Tibial nerve (tissue), 4 donors: ENCODE data around the gene CHSY3. TPM values are rescaled to one million over a fixed set of nuclear protein-coding genes. Genes with fewer than 3 reads are reported as not detected.
A peak's percentile ranks its signal among the peaks of the same experiment; 100 is the strongest.

Experiments used
- DNase-seq, 2 donors: peaks; one replicate each; pipeline ENCODE4 v3.0.0-alpha.2; 2019; ENCODE audit warnings: low spot score in 2 of 2
- H3K27ac ChIP-seq, 4 donors: fragments of 200-600 bp; sonication (generic) in 3 of 4; one replicate each; pipeline ENCODE4 v1.5.1; 2017 to 2019; ENCODE audit warnings: mild to moderate bottlenecking in 1 of 4
- H3K27me3 ChIP-seq, 2 donors: fragments of 200-600 bp; sonication (generic) in 1 of 2; one replicate each; pipeline versions ENCODE4 v1.5.1 to v1.6.0; 2017 to 2019
- H3K36me3 ChIP-seq, 3 donors: fragments of 200-600 bp; sonication (generic); one replicate each; pipeline ENCODE4 v1.5.1; 2018 to 2019
- H3K4me1 ChIP-seq, 4 donors: fragments of 200-600 bp; sonication (generic) in 3 of 4; one replicate each; pipeline ENCODE4 v1.5.1; 2017 to 2019
- H3K4me3 ChIP-seq, 4 donors: fragments of 200-600 bp; sonication (generic) in 3 of 4; one replicate each; pipeline ENCODE4 v1.5.1; 2017 to 2019; ENCODE audit warnings: mild to moderate bottlenecking in 1 of 4, moderate library complexity in 1 of 4
- H3K9me3 ChIP-seq, 4 donors: fragments of 200-600 bp; sonication (generic) in 3 of 4; one replicate each; pipeline ENCODE4 v1.5.1; 2017 to 2019
- CTCF ChIP-seq, 5 experiments: fragments of 200-600 bp in 3 of 5; fragments of 450-650 bp in 2 of 5; sonication (generic) in 3 of 5; IDR thresholded peaks; one replicate each; pipeline ENCODE4 v1.5.1; 2016 to 2019; ENCODE audit warnings: antibody characterized with exemption in 5 of 5, mild to moderate bottlenecking in 3 of 5, moderate library complexity in 2 of 5
- EP300 ChIP-seq, 2 donors: sonication (generic); formaldehyde crosslinking; IDR thresholded peaks; one replicate each; pipeline ENCODE4 v1.6.1; 2017; ENCODE audit warnings: antibody characterized with exemption in 2 of 2, mild to moderate bottlenecking in 1 of 2
- POLR2A ChIP-seq, 2 donors: fragments of 450-650 bp; IDR thresholded peaks; one replicate each; pipeline ENCODE4 v1.6.1; 2017; ENCODE audit warnings: antibody characterized with exemption in 2 of 2, mild to moderate bottlenecking in 2 of 2, moderate library complexity in 2 of 2
- WGBS, 2 donors: methylation state at CpG; one replicate each; pipeline ENCODE4 v1.1.5; 2018; 5-methylcytosine and 5-hydroxymethylcytosine counted together
- total RNA-seq, 4 donors: library from RNA; depleted of rRNA; stranded (reverse); fragments of >200 nt; gene quantifications; one replicate each; pipeline ENCODE4 v1.1.0, GENCODE V29; 2016

CHSY3 gene
- total RNA-seq, 4 donors from 2014 or later = 3.6 to 11.2 (median 6.2) TPM

DNA sequence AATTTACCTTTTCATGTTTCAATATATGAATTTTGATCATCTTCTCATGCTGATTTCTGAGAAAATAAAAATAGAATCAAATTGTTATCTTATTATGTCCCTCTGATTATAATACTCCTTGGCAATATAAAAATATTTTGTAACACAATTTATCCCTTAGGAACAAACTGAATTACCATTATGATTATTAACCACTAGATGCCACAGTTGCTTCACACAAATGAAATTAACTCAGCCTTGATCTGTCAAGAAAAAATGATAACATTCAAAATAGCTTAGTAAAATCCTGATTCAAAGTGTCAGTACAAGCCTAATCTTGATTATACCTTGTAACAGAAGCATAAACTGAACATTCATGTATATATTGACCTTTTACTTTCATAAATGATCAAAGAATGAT, 4.8 kb upstream of the CHSY3 start:
- no peaks in the 10 kb centered on the region for H3K36me3 ChIP-seq
- DNase-seq = no peak
- TF ChIP-seq CTCF (IDR thresholded peaks at IDR 0.05) (peak; percentile 12 to 50 (median 24)), EP300 (IDR thresholded peaks at IDR 0.05) (no peak)
- H3K27me3 ChIP-seq = no peaks in the 10 kb centered on the region
- H3K9me3 ChIP-seq = no peaks in the 10 kb centered on the region
- H3K27ac ChIP-seq = no peak overlapping the region
- no peak overlapping the region for H3K4me3 ChIP-seq
- H3K4me1 ChIP-seq = peaks cover 0 to 5% (median 0%) of the 10 kb centered on the region in 4 donors

- Histone ChIP-seq H3K27me3 (no peaks in the 10 kb centered on the region), H3K4me1 (peaks cover 0 to 32% (median 5%) of the 10 kb centered on the region in 4 donors), H3K4me3 (no peak overlapping the region), H3K9me3 (no peaks in the 10 kb centered on the region), H3K36me3 (no peaks in the 10 kb centered on the region), H3K27ac (no peak overlapping the region)
- TF ChIP-seq POLR2A (IDR thresholded peaks at IDR 0.05) (no peak), CTCF (IDR thresholded peaks at IDR 0.05) (no peak), EP300 (IDR thresholded peaks at IDR 0.05) (no peak)
- no peak for DNase-seq
- 65 to 74% methylated on average over 6 of the region's 6 CpGs for WGBS, 2 donors
Observed at GRCh38 chr5:129902816-129903215, 1.4 kb upstream of the CHSY3 start.

DNA sequence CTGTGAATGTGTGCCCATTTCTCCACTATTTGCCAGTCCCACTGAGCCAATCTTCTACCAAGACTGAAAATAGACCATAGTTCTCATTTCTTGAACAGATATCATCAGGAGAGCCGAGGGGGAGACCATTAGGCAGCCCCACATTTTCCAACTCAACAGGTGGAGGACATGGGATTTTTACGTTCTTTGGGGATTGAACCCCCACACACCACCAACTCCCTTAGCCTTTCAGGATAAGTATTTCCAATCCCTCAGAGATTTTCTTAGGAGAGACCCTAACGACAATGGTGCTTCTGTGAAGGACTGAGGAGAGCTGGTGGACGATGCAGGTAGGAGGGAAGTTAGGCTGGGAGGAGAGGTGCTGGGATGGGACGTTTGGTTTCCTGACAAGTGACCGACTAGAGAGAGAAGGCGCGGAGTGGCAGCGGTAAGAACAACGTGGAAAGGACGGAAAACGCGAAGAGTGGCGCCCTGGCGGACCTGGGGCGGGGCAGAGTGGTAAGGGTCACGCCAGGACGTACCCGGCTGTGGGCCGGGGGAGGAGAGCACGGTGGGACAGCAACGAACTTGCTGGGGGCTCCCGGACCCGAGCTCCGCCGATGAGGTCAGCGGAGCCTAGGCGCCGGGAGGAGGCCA, 681 bp upstream of the CHSY3 start:
- H3K36me3 ChIP-seq = no peaks in the 10 kb centered on the region
- H3K4me3 ChIP-seq = peak overlapping the region; percentile 56 to 85 (median 75)
- peak in 1 of 2 donors; percentile 6 for DNase-seq
- H3K4me1 ChIP-seq = peaks cover 0 to 32% (median 5%) of the 10 kb centered on the region in 4 donors
- peak overlapping the region; percentile 67 to 94 (median 76) for H3K27ac ChIP-seq
- no peaks in the 10 kb centered on the region for H3K9me3 ChIP-seq
- TF ChIP-seq POLR2A (IDR thresholded peaks at IDR 0.05) (no peak), EP300 (IDR thresholded peaks at IDR 0.05) (no peak), CTCF (IDR thresholded peaks at IDR 0.05) (no peak)
- WGBS, 2 donors = 11% methylated on average over 21 to 29 of the region's 29 CpGs
- no peaks in the 10 kb centered on the region for H3K27me3 ChIP-seq

- H3K27me3 ChIP-seq = no peaks in the 10 kb centered on the region
- H3K4me1 ChIP-seq = peaks cover 0 to 32% (median 5%) of the 10 kb centered on the region in 4 donors
- DNase-seq = no peak
- no peaks in the 10 kb centered on the region for H3K36me3 ChIP-seq
- H3K27ac ChIP-seq = peak overlapping the region; percentile 67 to 94 (median 76)
- H3K9me3 ChIP-seq = no peaks in the 10 kb centered on the region
- H3K4me3 ChIP-seq = peak overlapping the region; percentile 56 to 85 (median 75)
- TF ChIP-seq POLR2A (IDR thresholded peaks at IDR 0.05) (no peak), EP300 (IDR thresholded peaks at IDR 0.05) (no peak), CTCF (IDR thresholded peaks at IDR 0.05) (no peak)
- WGBS, 2 donors = 1 to 2% methylated on average over 27 to 38 of the region's 105 CpGs
Observed at GRCh38 chr5:129904667-129905472, 605 bp downstream of the CHSY3 start.
